Body of pancreas (tissue), 4 donors: ENCODE results near the gene GPR179.
A peak's percentile ranks its signal among the peaks of the same experiment; 100 is the strongest.

Experiments used
- POLR2A ChIP-seq, 3 donors: fragments of 450-650 bp; IDR thresholded peaks; one replicate each; pipeline ENCODE4 v1.6.1; 2016; ENCODE audit warnings: antibody characterized with exemption in 3 of 3, mild to moderate bottlenecking in 2 of 3
- TF ChIP-seq, protein P1 (sequence below), 7 experiments: fragments of 450-650 bp in 4 of 7; fragments of 200-600 bp in 3 of 7; sonication (generic) in 3 of 7; IDR thresholded peaks; one replicate each; pipeline ENCODE4 v1.5.1; 2016 to 2019; ENCODE audit warnings: antibody characterized with exemption in 7 of 7

GRCh38 chr17:38333635-38334295, 10.0 kb downstream of the GPR179 start:
- TF ChIP-seq, protein P1, sequence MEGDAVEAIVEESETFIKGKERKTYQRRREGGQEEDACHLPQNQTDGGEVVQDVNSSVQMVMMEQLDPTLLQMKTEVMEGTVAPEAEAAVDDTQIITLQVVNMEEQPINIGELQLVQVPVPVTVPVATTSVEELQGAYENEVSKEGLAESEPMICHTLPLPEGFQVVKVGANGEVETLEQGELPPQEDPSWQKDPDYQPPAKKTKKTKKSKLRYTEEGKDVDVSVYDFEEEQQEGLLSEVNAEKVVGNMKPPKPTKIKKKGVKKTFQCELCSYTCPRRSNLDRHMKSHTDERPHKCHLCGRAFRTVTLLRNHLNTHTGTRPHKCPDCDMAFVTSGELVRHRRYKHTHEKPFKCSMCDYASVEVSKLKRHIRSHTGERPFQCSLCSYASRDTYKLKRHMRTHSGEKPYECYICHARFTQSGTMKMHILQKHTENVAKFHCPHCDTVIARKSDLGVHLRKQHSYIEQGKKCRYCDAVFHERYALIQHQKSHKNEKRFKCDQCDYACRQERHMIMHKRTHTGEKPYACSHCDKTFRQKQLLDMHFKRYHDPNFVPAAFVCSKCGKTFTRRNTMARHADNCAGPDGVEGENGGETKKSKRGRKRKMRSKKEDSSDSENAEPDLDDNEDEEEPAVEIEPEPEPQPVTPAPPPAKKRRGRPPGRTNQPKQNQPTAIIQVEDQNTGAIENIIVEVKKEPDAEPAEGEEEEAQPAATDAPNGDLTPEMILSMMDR (IDR thresholded peaks at IDR 0.05): peak in 5 of 7 experiments; percentile 19 to 30 (median 26)
- TF ChIP-seq POLR2A (IDR thresholded peaks at IDR 0.05): no peak
